Measurements from ENCODE around the gene SBDS.
"Not testable (repeated sequence)": the region's sequence is repeated elsewhere in the genome, so short reads cannot be mapped to it uniquely, and the experiment has no call there.

GRCh38 chr7:66979013-66979412 is 16.4 kb downstream of the SBDS start:
- TF ChIP-seq POLR2A, CTCF (IDR thresholded peaks at IDR 0.05): not testable (repeated sequence)
